HL-60 (cell line): ENCODE data around the gene RNF152.

Source experiments
- DNase-seq, 2 experiments: peaks; one replicate each; pipeline ENCODE4 v3.0.0-alpha.2; 2010 to 2020; ENCODE audit warnings: low read depth in 1 of 2, low spot score in 1 of 2
- H3K27ac ChIP-seq: fragments of 250-450 bp; sonication (Bioruptor Pico); replicated peaks from 2 replicates; pipeline ENCODE4 v1.5.1; 2020; ENCODE audit warnings: mild to moderate bottlenecking, moderate library complexity
- H3K27me3 ChIP-seq: fragments of 250-450 bp; sonication (Bioruptor Pico); 2 replicates; pipeline ENCODE4 v1.5.1; 2021; ENCODE audit warnings: mild to moderate bottlenecking, moderate library complexity; ENCODE audit not compliant: insufficient read depth, poor library complexity, severe bottlenecking
- H3K4me3 ChIP-seq: replicated peaks from 2 replicates; pipeline ENCODE4 v1.5.1; 2011; ENCODE audit warnings: mild to moderate bottlenecking, control low read depth, low read length; ENCODE audit not compliant: insufficient read depth
- GABPA ChIP-seq: IDR thresholded peaks from 2 replicates; pipeline ENCODE4 v1.6.1; 2012; ENCODE audit warnings: low read depth
- POLR2AphosphoS5 ChIP-seq: IDR thresholded peaks from 2 replicates; pipeline ENCODE4 v1.6.1; 2012; ENCODE audit warnings: low read depth
- SPI1 ChIP-seq: IDR thresholded peaks from 2 replicates; pipeline ENCODE4 v1.6.1; 2012; ENCODE audit warnings: low read depth, mild to moderate bottlenecking, borderline replicate concordance
- TF ChIP-seq, protein P1 (sequence below): IDR thresholded peaks from 2 replicates; pipeline ENCODE4 v1.6.1; 2012; ENCODE audit warnings: low read depth; ENCODE audit not compliant: insufficient replicate concordance
- TF ChIP-seq, protein P2 (sequence below): IDR thresholded peaks from one replicate; pipeline ENCODE4 v1.5.1; 2011; ENCODE audit warnings: low read length, control low read depth, inconsistent platforms; ENCODE audit not compliant: insufficient read depth

Gene RNF152

DNA sequence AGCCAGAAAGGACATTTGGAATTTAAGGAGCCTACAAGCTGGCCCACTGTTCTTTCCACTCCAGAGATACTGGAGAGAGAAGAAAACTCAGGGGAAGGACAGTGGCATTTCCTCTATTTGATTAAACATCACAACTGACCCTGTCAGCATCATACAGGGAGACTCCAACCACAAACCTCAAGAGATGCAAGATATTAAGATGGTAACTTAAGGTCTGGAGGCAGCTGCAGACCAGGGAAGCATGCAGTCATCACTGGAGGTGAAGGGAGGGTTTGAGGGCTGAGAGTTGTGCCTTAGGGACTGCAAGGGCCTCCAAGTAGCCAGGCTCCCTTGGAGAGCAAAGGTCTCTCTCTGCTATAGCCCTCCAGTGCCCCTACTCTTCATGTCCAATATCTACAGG, 67.4 kb downstream of the RNF152 start:
- Histone ChIP-seq H3K27me3 (no peaks in the 10 kb centered on the region), H3K27ac (no peak overlapping the region), H3K4me3 (no peak overlapping the region)
- no peak for TF ChIP-seq GABPA
- TF ChIP-seq, protein P1, sequence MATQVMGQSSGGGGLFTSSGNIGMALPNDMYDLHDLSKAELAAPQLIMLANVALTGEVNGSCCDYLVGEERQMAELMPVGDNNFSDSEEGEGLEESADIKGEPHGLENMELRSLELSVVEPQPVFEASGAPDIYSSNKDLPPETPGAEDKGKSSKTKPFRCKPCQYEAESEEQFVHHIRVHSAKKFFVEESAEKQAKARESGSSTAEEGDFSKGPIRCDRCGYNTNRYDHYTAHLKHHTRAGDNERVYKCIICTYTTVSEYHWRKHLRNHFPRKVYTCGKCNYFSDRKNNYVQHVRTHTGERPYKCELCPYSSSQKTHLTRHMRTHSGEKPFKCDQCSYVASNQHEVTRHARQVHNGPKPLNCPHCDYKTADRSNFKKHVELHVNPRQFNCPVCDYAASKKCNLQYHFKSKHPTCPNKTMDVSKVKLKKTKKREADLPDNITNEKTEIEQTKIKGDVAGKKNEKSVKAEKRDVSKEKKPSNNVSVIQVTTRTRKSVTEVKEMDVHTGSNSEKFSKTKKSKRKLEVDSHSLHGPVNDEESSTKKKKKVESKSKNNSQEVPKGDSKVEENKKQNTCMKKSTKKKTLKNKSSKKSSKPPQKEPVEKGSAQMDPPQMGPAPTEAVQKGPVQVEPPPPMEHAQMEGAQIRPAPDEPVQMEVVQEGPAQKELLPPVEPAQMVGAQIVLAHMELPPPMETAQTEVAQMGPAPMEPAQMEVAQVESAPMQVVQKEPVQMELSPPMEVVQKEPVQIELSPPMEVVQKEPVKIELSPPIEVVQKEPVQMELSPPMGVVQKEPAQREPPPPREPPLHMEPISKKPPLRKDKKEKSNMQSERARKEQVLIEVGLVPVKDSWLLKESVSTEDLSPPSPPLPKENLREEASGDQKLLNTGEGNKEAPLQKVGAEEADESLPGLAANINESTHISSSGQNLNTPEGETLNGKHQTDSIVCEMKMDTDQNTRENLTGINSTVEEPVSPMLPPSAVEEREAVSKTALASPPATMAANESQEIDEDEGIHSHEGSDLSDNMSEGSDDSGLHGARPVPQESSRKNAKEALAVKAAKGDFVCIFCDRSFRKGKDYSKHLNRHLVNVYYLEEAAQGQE: no peak
- TF ChIP-seq POLR2AphosphoS5: no peak
- DNase-seq: no peak

DNA sequence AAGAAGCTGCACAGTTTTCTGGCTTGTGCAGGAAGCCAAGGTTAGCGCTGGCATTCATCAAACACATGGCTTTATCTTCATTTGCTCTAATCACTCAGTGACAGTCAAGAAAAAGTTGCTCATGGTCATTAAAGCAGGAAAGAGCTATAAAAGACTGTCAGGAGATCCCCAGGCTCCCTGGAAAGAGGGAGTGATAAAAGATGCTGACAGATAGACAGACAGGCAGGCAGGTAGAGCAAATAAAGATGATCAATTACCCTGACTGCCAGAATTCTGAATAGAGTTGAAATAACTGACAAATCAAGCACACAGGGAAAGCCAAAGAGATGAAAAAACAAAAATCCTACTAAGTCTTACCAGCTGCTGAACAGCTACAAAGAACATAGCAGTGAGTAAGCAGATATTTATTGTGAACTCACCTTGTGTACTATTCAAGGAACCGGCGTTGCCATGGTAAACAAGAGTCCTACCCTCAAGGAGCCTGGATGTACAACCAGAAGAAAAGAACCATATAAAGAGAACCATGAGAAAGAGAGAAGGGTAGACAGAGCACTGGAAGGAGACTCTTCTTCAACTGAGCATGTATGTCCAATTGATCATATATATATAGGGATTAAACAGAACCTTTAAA, 68.0 kb downstream of the RNF152 start:
- DNase-seq: no peak
- TF ChIP-seq SPI1: no peak
- TF ChIP-seq POLR2AphosphoS5: no peak
- TF ChIP-seq, protein P1: no peak
- no peak overlapping the region for H3K4me3 ChIP-seq
- no peak overlapping the region for H3K27ac ChIP-seq
- H3K27me3 ChIP-seq: no peaks in the 10 kb centered on the region

DNA sequence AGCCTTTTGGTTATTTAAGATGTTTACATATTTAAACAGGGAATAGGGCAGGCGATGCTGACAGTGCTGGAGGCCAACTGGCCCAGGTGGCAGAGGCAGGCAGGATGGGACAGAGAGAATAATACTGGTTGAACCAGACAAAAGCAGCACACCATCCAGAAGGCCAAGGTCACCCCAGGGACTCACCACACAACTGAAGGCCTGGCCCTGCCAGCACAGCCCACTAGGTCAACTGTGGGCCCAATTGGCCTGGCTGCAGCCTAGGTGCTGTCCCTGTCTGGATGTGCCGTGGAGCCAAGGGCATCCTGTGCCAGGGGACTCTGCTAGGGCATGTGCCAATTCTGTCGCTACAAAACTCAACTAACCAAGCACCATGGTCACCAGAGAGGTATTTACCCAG, 69.2 kb downstream of the RNF152 start:
- Histone ChIP-seq H3K4me3 (no peak overlapping the region), H3K27ac (no peak overlapping the region), H3K27me3 (no peaks in the 10 kb centered on the region)
- TF ChIP-seq, protein P2, sequence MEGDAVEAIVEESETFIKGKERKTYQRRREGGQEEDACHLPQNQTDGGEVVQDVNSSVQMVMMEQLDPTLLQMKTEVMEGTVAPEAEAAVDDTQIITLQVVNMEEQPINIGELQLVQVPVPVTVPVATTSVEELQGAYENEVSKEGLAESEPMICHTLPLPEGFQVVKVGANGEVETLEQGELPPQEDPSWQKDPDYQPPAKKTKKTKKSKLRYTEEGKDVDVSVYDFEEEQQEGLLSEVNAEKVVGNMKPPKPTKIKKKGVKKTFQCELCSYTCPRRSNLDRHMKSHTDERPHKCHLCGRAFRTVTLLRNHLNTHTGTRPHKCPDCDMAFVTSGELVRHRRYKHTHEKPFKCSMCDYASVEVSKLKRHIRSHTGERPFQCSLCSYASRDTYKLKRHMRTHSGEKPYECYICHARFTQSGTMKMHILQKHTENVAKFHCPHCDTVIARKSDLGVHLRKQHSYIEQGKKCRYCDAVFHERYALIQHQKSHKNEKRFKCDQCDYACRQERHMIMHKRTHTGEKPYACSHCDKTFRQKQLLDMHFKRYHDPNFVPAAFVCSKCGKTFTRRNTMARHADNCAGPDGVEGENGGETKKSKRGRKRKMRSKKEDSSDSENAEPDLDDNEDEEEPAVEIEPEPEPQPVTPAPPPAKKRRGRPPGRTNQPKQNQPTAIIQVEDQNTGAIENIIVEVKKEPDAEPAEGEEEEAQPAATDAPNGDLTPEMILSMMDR: no peak
- TF ChIP-seq GABPA (no peak), SPI1 (no peak), POLR2AphosphoS5 (no peak)
- TF ChIP-seq, protein P1: no peak
- DNase-seq: no peak

DNA sequence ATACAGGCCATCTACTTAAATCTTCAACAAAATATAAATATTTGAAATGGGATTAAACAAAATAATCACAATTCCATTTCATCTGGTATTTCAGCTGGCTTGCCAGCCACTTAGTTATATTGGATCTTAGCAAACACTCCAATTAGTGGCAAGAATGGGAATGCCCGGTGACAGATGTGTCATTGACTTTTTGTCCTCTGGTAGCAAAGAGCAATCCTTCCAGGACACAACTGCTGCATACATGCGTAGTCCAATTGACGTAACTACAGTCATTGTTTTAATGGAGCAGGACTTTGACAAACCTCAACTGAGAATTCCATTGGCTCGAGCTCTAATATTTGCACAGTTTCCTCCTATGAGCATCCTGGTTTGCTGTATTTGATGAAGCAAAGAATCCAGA, 69.9 kb downstream of the RNF152 start:
- no peak overlapping the region for H3K27ac ChIP-seq

More for the DNA sequence above, 69.9 kb downstream of the RNF152 start:
- no peak overlapping the region for H3K4me3 ChIP-seq
- no peak for DNase-seq
- H3K27me3 ChIP-seq: no peaks in the 10 kb centered on the region
- TF ChIP-seq, protein P1: no peak
- TF ChIP-seq POLR2AphosphoS5: no peak
- TF ChIP-seq, protein P2: no peak
- no peak for TF ChIP-seq SPI1
- no peak for TF ChIP-seq GABPA
